K562 (cell line): ENCODE measurements around the gene CFAP52. TPM values are rescaled to one million over a fixed set of nuclear protein-coding genes. Genes with fewer than 3 reads are reported as not detected.

Source experiments
- ZNF407 ChIP-seq: fragments of 450-650 bp; IDR thresholded peaks from 2 replicates; pipeline ENCODE4 v1.6.1; 2016; ENCODE audit warnings: low read depth
- polyA plus RNA-seq, 8 experiments: library from polyadenylated mRNA; depleted of rRNA in 4 of 8; stranded (reverse) in 5 of 8; unstranded in 3 of 8; fragments of >200 nt; fragmentation: Nextera tagmentation in 2 of 8; fragmentation: Illumina TruSeq in 1 of 8; extraction: Ambion mirVana in 2 of 8; extraction: Trizol in 1 of 8; gene quantifications; 2 replicates each; pipeline versions ENCODE4 v1.2.1 to v1.2.3, GENCODE V29; 2011 to 2014; ENCODE audit warnings: inconsistent platforms in 1 of 8, missing spikeins in 1 of 8
- total RNA-seq, 7 experiments: library from RNA; depleted of rRNA in 6 of 7; stranded (reverse); fragments of >200 nt in 6 of 7; fragmentation: Illumina TruSeq in 2 of 7; extraction: Trizol in 2 of 7; gene quantifications; 2 replicates each; pipeline versions ENCODE4 v1.2.1 to v1.2.3, GENCODE V29; 2011 to 2021; ENCODE audit warnings: low replicate concordance in 1 of 7
- TF ChIP-seq, protein P1 (sequence below): IDR thresholded peaks from 2 replicates; pipeline ENCODE4 v1.6.1; 2016; ENCODE audit warnings: missing genetic modification characterization, missing compliant biosample characterization

Gene CFAP52
- total and polyA plus RNA-seq, 9 of the 15 experiments (the other 6 are each of a cell fraction or from before 2014, with no cell fraction given) = not detected

DNA sequence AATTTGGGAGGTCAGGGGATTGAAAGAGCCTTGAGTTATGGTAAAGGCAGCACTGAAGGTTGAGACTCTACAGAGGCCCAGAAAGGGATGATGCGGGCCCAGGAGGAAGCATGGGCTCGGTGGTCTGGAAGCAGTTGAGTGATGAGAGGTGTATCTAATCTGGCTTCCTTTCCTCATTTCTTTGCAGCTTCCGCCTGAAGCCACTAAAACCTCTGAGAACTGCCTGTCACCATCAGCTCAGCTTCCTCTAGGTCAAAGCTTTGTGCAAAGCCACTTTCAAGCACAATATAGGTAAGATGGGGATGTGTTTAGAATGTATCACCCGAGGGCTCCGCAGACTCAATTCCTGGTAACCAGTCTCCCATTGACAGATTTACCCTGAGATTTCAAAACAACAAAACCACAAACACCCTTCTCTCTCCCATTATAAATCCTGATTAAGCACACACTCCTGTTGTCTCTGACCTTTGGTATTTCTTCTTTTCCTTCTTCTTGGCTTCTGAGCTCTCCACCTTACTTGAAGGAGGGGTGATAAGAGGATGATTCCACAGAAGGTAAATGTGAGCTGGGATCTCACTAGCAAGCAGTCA lies 90.1 kb downstream of the CFAP52 start (continued):
- TF ChIP-seq ZNF407 = no peak
- TF ChIP-seq, protein P1, sequence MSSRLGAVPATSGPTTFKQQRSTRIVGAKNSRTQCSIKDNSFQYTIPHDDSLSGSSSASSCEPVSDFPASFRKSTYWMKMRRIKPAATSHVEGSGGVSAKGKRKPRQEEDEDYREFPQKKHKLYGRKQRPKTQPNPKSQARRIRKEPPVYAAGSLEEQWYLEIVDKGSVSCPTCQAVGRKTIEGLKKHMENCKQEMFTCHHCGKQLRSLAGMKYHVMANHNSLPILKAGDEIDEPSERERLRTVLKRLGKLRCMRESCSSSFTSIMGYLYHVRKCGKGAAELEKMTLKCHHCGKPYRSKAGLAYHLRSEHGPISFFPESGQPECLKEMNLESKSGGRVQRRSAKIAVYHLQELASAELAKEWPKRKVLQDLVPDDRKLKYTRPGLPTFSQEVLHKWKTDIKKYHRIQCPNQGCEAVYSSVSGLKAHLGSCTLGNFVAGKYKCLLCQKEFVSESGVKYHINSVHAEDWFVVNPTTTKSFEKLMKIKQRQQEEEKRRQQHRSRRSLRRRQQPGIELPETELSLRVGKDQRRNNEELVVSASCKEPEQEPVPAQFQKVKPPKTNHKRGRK (tag) = no peak
